Type B pancreatic cell (in vitro differentiated cells): ENCODE data around the gene FAM50B. TPM values are rescaled to one million over a fixed set of nuclear protein-coding genes. Genes with fewer than 3 reads are reported as not detected.

ENCODE experiments used
- DNase-seq: peaks from one replicate; pipeline ENCODE4 v3.0.0; 2021; ENCODE audit warnings: mixed read lengths; ENCODE audit not compliant: unreplicated experiment; ENCODE audit errors: extremely low spot score
- H3K27ac Mint-ChIP-seq: 2 replicates; pipeline ENCODE4 v1.8.0; 2021; ENCODE audit warnings: mild to moderate bottlenecking, mixed read lengths
- H3K27me3 Mint-ChIP-seq: 2 replicates; pipeline ENCODE4 v1.8.0; 2021; ENCODE audit warnings: mixed read lengths
- H3K36me3 Mint-ChIP-seq: 2 replicates; pipeline ENCODE4 v1.8.0; 2021; ENCODE audit warnings: mixed read lengths
- H3K4me1 Mint-ChIP-seq: one replicate; pipeline ENCODE4 v1.8.0; 2021; ENCODE audit warnings: mixed read lengths; ENCODE audit not compliant: unreplicated experiment
- H3K4me3 Mint-ChIP-seq: 2 replicates; pipeline ENCODE4 v1.8.0; 2021; ENCODE audit warnings: mild to moderate bottlenecking, mixed read lengths
- H3K9me3 Mint-ChIP-seq: 2 replicates; pipeline ENCODE4 v1.8.0; 2021; ENCODE audit warnings: mixed read lengths
- total RNA-seq: library from RNA; stranded (reverse); gene quantifications from 2 replicates; pipeline ENCODE4 v1.2.1, GENCODE V29; 2021; ENCODE audit warnings: low replicate concordance
- TF ChIP-seq, protein P1 (sequence below): fragments of 200-600 bp; sonication (generic); conservative IDR thresholded peaks from 2 replicates; pipeline ENCODE4 v1.5.0; 2021; ENCODE audit warnings: antibody characterized with exemption, mild to moderate bottlenecking

FAM50B gene
- total RNA-seq, 1 donor from 2014 or later, result 1.8 TPM

GRCh38 chr6:3852391-3852790, 3.2 kb downstream of the FAM50B start:
- Mint-ChIP-seq H3K36me3 (peaks cover 5% of the 10 kb centered on the region), H3K27me3 (no peaks in the 10 kb centered on the region), H3K4me3 (no peak overlapping the region), H3K9me3 (peaks cover 6% of the 10 kb centered on the region), H3K27ac (no peak overlapping the region), H3K4me1 (peaks cover 5% of the 10 kb centered on the region)
- TF ChIP-seq, protein P1, sequence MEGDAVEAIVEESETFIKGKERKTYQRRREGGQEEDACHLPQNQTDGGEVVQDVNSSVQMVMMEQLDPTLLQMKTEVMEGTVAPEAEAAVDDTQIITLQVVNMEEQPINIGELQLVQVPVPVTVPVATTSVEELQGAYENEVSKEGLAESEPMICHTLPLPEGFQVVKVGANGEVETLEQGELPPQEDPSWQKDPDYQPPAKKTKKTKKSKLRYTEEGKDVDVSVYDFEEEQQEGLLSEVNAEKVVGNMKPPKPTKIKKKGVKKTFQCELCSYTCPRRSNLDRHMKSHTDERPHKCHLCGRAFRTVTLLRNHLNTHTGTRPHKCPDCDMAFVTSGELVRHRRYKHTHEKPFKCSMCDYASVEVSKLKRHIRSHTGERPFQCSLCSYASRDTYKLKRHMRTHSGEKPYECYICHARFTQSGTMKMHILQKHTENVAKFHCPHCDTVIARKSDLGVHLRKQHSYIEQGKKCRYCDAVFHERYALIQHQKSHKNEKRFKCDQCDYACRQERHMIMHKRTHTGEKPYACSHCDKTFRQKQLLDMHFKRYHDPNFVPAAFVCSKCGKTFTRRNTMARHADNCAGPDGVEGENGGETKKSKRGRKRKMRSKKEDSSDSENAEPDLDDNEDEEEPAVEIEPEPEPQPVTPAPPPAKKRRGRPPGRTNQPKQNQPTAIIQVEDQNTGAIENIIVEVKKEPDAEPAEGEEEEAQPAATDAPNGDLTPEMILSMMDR, result no peak
- DNase-seq, result no peak

- DNase-seq, result no peak
- no peak overlapping the region for H3K27ac Mint-ChIP-seq
- H3K36me3 Mint-ChIP-seq, result no peaks in the 10 kb centered on the region
- peaks cover 4% of the 10 kb centered on the region for H3K9me3 Mint-ChIP-seq
- H3K4me1 Mint-ChIP-seq, result no peaks in the 10 kb centered on the region
- no peaks in the 10 kb centered on the region for H3K27me3 Mint-ChIP-seq
- TF ChIP-seq, protein P1, result no peak
- no peak overlapping the region for H3K4me3 Mint-ChIP-seq
These were observed 6.7 kb downstream of the FAM50B start for GRCh38 chr6:3855866-3856265.

DNA sequence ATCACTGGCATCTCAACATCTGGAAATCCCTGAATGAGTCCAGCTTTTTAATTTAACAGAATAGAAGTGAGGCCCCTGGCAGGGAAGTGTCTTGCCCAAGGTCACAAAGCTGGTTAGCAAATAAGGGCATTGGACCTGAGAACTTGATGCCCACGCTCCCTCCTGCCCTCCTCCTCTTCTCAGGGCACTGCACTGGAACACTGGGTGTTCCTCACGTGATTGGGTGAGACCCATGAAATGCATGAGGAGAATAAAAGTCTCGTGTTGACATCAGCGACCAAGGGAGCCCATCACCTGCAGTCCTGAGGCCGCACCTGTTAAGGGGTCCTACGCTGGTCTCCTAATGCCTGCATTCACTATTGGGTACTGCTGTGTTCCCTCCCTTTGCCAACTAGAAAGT, 7.4 kb downstream of the FAM50B start:
- no peaks in the 10 kb centered on the region for H3K4me1 Mint-ChIP-seq
- H3K27ac Mint-ChIP-seq, result no peak overlapping the region
- no peak overlapping the region for H3K4me3 Mint-ChIP-seq
- H3K9me3 Mint-ChIP-seq, result peaks cover 4% of the 10 kb centered on the region
- TF ChIP-seq, protein P1, result no peak
- no peaks in the 10 kb centered on the region for H3K27me3 Mint-ChIP-seq
- DNase-seq, result no peak
- H3K36me3 Mint-ChIP-seq, result no peaks in the 10 kb centered on the region

DNA sequence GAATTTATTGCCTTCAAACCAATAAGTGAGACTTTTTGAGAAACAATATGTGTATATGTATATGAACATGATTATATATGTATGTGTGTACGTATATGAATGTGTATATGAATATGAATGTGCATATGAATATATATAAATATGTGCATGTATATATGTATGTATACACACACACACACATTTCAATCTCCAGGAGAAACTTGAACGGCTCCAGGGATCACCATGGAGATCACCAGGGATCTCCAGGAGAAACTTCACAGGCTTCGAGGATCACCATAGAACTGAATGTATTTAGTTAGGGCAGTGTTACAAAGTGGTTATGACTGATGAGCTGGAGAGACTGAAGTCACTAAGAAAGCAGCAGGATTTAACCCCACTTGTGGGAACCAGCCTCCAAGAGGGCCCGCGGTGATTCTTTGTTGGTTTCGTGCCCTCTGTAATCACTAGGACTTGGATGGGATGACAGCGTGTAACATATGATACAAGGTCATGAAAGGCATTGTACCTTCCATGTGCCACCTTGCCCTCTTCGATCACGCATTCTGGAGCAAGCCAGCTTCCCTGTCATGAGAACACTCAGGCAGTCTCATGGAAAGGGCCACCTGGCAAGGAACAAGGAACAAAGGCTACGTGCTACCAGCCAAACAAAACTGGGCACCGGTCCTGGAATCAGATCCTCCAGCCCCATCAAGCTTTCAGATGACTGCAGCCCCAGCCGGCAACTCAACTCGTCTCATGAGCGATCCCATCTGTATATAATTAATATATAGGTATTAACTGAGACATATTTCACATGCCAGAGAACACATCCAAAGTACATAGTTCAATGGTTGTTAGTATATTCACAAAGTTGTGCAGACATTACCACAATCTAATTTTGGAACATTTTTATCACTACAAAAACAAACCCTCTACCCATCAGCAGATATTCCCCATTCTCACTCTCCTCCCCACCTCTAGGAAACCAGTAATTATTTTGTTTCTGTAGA, 8.6 kb downstream of the FAM50B start:
- TF ChIP-seq, protein P1, result no peak
- no peaks in the 10 kb centered on the region for H3K27me3 Mint-ChIP-seq
- H3K9me3 Mint-ChIP-seq, result peaks cover 9% of the 10 kb centered on the region
- H3K4me3 Mint-ChIP-seq, result no peak overlapping the region
- no peaks in the 10 kb centered on the region for H3K36me3 Mint-ChIP-seq
- DNase-seq, result no peak
- H3K27ac Mint-ChIP-seq, result no peak overlapping the region
- H3K4me1 Mint-ChIP-seq, result no peaks in the 10 kb centered on the region

GRCh38 chr6:3859878-3860552, 10.8 kb downstream of the FAM50B start:
- TF ChIP-seq, protein P1, result no peak

More at GRCh38 chr6:3859878-3860552, 10.8 kb downstream of the FAM50B start:
- Mint-ChIP-seq H3K36me3 (no peaks in the 10 kb centered on the region), H3K27ac (no peak overlapping the region), H3K9me3 (peaks cover 9% of the 10 kb centered on the region), H3K4me3 (no peak overlapping the region), H3K27me3 (no peaks in the 10 kb centered on the region), H3K4me1 (no peaks in the 10 kb centered on the region)
- DNase-seq, result no peak
